Calu3 (cell line): Measurements from ENCODE around the gene ATP6V1F. TPM values are rescaled to one million over a fixed set of nuclear protein-coding genes. Genes with fewer than 3 reads are reported as not detected.

Experiments
- BruUV-seq: library from RNA; stranded (reverse); fragments of 400-500 nt; replicated peaks from 2 replicates; lab custom pipeline; 2021; lab: Mats Ljungman, UMichigan
- CTCF ChIA-PET: fragments of 300-600 bp; sonication (Branson Sonifier 250); formaldehyde crosslinking; loops from one replicate; lab custom pipeline; 2022; ENCODE audit warnings: antibody characterized with exemption; lab: Charles Lee
- DNase-seq: peaks from one replicate; pipeline ENCODE4 v3.0.0; 2022
- H3K27ac Mint-ChIP-seq: one replicate; pipeline ENCODE4 v1.8.0; 2022; ENCODE audit warnings: mixed read lengths; ENCODE audit not compliant: unreplicated experiment
- H3K27me3 Mint-ChIP-seq: one replicate; pipeline ENCODE4 v1.8.0; 2022; ENCODE audit warnings: mixed read lengths; ENCODE audit not compliant: unreplicated experiment
- H3K36me3 Mint-ChIP-seq: one replicate; pipeline ENCODE4 v1.8.0; 2022; ENCODE audit warnings: mild to moderate bottlenecking, moderate library complexity, mixed read lengths; ENCODE audit not compliant: insufficient read depth, unreplicated experiment
- H3K4me1 Mint-ChIP-seq: one replicate; pipeline ENCODE4 v1.8.0; 2022; ENCODE audit warnings: mild to moderate bottlenecking, low read depth, mixed read lengths; ENCODE audit not compliant: unreplicated experiment
- H3K4me3 Mint-ChIP-seq: one replicate; pipeline ENCODE4 v1.8.0; 2022; ENCODE audit warnings: mild to moderate bottlenecking, low read depth, moderate library complexity, mixed read lengths; ENCODE audit not compliant: unreplicated experiment
- H3K9me3 Mint-ChIP-seq: one replicate; pipeline ENCODE4 v1.8.0; 2022; ENCODE audit warnings: low read depth, mixed read lengths; ENCODE audit not compliant: unreplicated experiment
- CTCF ChIP-seq: fragments of 200-600 bp; IDR thresholded peaks from one replicate; pipeline ENCODE4 v1.8.0; 2022; ENCODE audit warnings: antibody characterized with exemption; ENCODE audit not compliant: unreplicated experiment
- intact Hi-C: fragments of 100-400 bp; cut with micrococcal nuclease; formaldehyde crosslinking; loops from one replicate; pipeline ENCODE4 v1.10.0; 2022; ENCODE audit not compliant: unreplicated experiment
- total RNA-seq: library from RNA; stranded (reverse); gene quantifications from 2 replicates; pipeline ENCODE4 v1.2.3, GENCODE V29; 2022

The ATP6V1F gene
- total RNA-seq, 1 experiment from 2014 or later, result 104 TPM

GRCh38 chr7:128913870-128914565, 51.4 kb downstream of the ATP6V1F start:
- no peak for DNase-seq
- TF ChIP-seq CTCF, result no peak
- BruUV-seq, result no TSS peak
- Mint-ChIP-seq H3K27me3 (peaks cover 67% of the 10 kb centered on the region), H3K36me3 (no peaks in the 10 kb centered on the region), H3K4me1 (peaks cover 32% of the 10 kb centered on the region), H3K4me3 (no peak overlapping the region), H3K27ac (no peak overlapping the region), H3K9me3 (no peaks in the 10 kb centered on the region)
- CTCF ChIA-PET, result no interaction called here
- intact Hi-C loops, result no loop called here

GRCh38 chr7:128914566-128915151, 52.0 kb downstream of the ATP6V1F start:
- no peaks in the 10 kb centered on the region for H3K36me3 Mint-ChIP-seq
- no peak for DNase-seq
- H3K27me3 Mint-ChIP-seq, result peaks cover 67% of the 10 kb centered on the region
- CTCF ChIA-PET, result no interaction called here
- intact Hi-C loops, result no loop called here
- no peak overlapping the region for H3K4me3 Mint-ChIP-seq
- BruUV-seq, result no TSS peak
- no peak for TF ChIP-seq CTCF
- no peaks in the 10 kb centered on the region for H3K9me3 Mint-ChIP-seq
- peaks cover 28% of the 10 kb centered on the region for H3K4me1 Mint-ChIP-seq
- H3K27ac Mint-ChIP-seq, result no peak overlapping the region

GRCh38 chr7:128915271-128915819, 52.7 kb downstream of the ATP6V1F start:
- no peak for TF ChIP-seq CTCF
- BruUV-seq, result no TSS peak
- peaks cover 26% of the 10 kb centered on the region for H3K4me1 Mint-ChIP-seq
- no peaks in the 10 kb centered on the region for H3K36me3 Mint-ChIP-seq
- H3K4me3 Mint-ChIP-seq, result no peak overlapping the region
- intact Hi-C loops, result no loop called here
- no peaks in the 10 kb centered on the region for H3K9me3 Mint-ChIP-seq
- no peak for DNase-seq
- CTCF ChIA-PET, result no interaction called here
- H3K27ac Mint-ChIP-seq, result no peak overlapping the region
- peaks cover 66% of the 10 kb centered on the region for H3K27me3 Mint-ChIP-seq

Other genes with a start within 250 kb of the ATP6V1F start
- 7.3 and 8.5 TPM in 2 replicates for gene GARIN1A, start 190.6 kb upstream of the ATP6V1F start, total RNA-seq
- 115 and 154 TPM in 2 replicates for gene CALU, start 123.5 kb upstream of the ATP6V1F start, total RNA-seq
- gene OPN1SW, start 87.1 kb upstream of the ATP6V1F start, total RNA-seq, result not detected in 2 replicates
- gene CCDC136, start 70.9 kb upstream of the ATP6V1F start, total RNA-seq, result 2.2 and 5.9 TPM in 2 replicates
- gene FLNC, start 32.5 kb upstream of the ATP6V1F start, total RNA-seq, result 0.42 and 0.98 TPM in 2 replicates
- gene KCP, start 47.9 kb downstream of the ATP6V1F start, total RNA-seq, result 6.8 and 10.6 TPM in 2 replicates
- gene IRF5, start 75.1 kb downstream of the ATP6V1F start, total RNA-seq, result 11.4 and 13.4 TPM in 2 replicates
- 43.6 and 47.1 TPM in 2 replicates for gene TNPO3, start 192.3 kb downstream of the ATP6V1F start, total RNA-seq